Activated naive CD4-positive, alpha-beta T cell treated with anti-CD3 and anti-CD28 coated beads for 36 hours (primary cell): ENCODE data around the gene NOX1. TPM values are rescaled to one million over a fixed set of nuclear protein-coding genes. Genes with fewer than 3 reads are reported as not detected.
"Not testable (repeated sequence)": the region's sequence is repeated elsewhere in the genome, so short reads cannot be mapped to it uniquely, and the experiment has no call there.

Source experiments
- CTCF ChIA-PET: fragments of 350-600 bp; sonication (Branson Sonifier 250); formaldehyde crosslinking; loops from one replicate; lab custom pipeline; 2021; ENCODE audit warnings: antibody characterized with exemption; lab: Charles Lee
- DNase-seq: peaks from one replicate; pipeline ENCODE4 v3.0.0-alpha.2; 2020
- H3K27ac Mint-ChIP-seq: one replicate; pipeline ENCODE4 v1.8.0; 2021; ENCODE audit warnings: mild to moderate bottlenecking, mixed read lengths
- H3K27me3 Mint-ChIP-seq: one replicate; pipeline ENCODE4 v1.8.0; 2021; ENCODE audit warnings: low read depth, mixed read lengths
- H3K36me3 Mint-ChIP-seq: one replicate; pipeline ENCODE4 v1.8.0; 2021; ENCODE audit warnings: low read depth, mixed read lengths
- H3K4me1 Mint-ChIP-seq: one replicate; pipeline ENCODE4 v1.8.0; 2021; ENCODE audit warnings: low read depth, mixed read lengths
- H3K4me3 Mint-ChIP-seq: one replicate; pipeline ENCODE4 v1.8.0; 2021; ENCODE audit warnings: mild to moderate bottlenecking, moderate library complexity, mixed read lengths
- H3K9me3 Mint-ChIP-seq: one replicate; pipeline ENCODE4 v1.8.0; 2021; ENCODE audit warnings: mixed read lengths
- intact Hi-C: fragments of 100-400 bp; cut with micrococcal nuclease; formaldehyde crosslinking; loops from one replicate; pipeline ENCODE4 v1.15.1; 2023
- total RNA-seq, 2 experiments: library from RNA; stranded (reverse); gene quantifications; one replicate each; pipeline ENCODE4 v1.2.3, GENCODE V29; 2021

The NOX1 gene
- total RNA-seq, 2 experiments from 2014 or later = not detected

DNA sequence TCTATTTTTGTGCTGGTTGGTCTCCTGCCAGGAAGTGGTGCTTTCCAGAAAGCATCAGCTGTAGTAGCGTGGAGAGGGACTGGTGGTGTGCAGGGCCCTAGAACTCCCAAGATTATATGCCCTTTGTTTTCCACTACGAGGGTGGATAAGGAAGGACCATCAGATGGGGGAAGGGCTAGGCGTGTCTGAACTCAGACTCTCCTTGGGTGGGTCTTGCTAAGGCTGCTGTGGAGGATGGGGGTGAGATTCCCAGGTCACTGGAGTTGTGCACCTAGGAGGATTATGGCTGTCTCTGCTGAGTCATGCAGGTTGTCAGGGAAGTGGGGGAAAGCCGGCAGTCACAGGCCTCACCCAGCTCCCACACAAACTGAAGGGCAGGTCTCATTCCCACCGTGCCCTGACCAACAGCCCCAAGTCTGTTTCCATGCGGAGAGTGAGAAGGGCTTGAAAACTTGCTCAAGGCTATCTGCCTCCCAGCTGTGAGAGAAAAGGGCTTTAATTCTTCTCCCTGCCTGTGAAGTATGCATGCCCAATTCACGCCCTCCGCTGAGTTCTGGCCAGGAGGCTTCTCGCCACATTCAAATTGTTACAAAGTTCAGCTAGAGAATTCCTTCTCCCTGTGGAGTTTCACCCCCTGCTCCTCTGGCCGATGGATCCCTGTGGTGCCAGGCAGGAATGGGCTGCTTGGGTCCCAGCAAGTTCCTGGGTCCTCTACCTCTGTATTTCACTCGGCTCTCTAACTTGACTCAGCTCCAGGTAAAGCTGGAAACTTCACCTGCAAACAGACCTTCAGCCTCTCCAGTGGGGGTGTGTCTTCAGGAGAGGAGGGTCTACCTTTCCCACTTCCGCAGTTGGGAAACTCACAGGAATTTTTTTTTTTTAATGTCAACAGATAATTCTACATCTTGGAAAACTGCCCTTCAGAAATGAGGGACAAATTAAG lies 61.7 kb downstream of the NOX1 start:
- Mint-ChIP-seq H3K36me3 (no peaks in the 10 kb centered on the region), H3K4me1 (no peaks in the 10 kb centered on the region), H3K27ac (no peak overlapping the region), H3K27me3 (peaks cover 16% of the 10 kb centered on the region), H3K9me3 (peaks cover 7% of the 10 kb centered on the region), H3K4me3 (no peak overlapping the region)
- intact Hi-C loops = no loop called here
- CTCF ChIA-PET = no interaction called here
- DNase-seq = no peak

DNA sequence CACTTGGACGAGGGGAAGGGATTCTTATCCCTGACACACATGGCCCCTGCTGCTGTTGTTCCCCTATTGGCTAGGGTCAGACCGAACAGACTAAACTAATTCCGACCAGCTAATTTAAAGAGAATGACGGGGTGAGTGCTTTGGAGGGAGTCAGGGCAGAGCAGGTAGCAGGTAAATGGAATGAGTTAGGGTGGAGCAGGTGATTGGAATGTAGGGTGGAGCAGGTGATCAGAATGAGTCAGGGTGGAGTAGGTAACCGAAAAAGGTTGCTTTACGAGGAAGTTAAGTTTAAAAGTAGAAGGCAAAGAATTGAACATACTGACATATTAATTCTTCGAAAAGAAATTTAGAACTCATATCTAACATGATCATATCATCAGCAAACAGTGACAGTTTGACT lies 65.9 kb downstream of the NOX1 start:
- CTCF ChIA-PET, H3K4me1 Mint-ChIP-seq, H3K27ac Mint-ChIP-seq, H3K4me3 Mint-ChIP-seq, intact Hi-C loops, H3K36me3 Mint-ChIP-seq, DNase-seq: not testable (repeated sequence)
- Mint-ChIP-seq H3K27me3 (peaks cover 21% of the 10 kb centered on the region), H3K9me3 (peaks cover 13% of the 10 kb centered on the region)

DNA sequence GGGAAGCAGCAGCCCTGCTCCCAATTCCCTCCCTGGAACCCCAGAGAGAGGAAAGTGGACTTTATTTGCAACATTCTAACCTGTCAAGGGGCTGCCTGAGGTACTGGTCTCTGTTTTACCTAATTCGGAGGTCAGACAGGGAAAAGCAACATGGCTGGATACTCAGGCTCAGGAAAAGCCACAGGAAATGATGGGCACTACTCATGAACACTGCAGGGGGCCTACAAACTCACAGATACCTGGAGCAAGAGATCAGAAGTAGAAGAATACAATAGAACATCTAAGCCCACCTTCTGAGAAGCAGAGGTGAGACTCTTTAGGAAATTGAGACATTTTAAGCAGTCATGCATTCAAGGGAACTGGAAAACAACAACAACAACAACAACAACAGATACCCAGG lies 69.4 kb downstream of the NOX1 start:
- H3K36me3 Mint-ChIP-seq = no peaks in the 10 kb centered on the region
- intact Hi-C loops = no loop called here
- no peaks in the 10 kb centered on the region for H3K4me1 Mint-ChIP-seq
- H3K4me3 Mint-ChIP-seq = no peak overlapping the region
- no peak for DNase-seq
- CTCF ChIA-PET = no interaction called here
- H3K27ac Mint-ChIP-seq = no peak overlapping the region
- peaks cover 13% of the 10 kb centered on the region for H3K9me3 Mint-ChIP-seq
- peaks cover 19% of the 10 kb centered on the region for H3K27me3 Mint-ChIP-seq

DNA sequence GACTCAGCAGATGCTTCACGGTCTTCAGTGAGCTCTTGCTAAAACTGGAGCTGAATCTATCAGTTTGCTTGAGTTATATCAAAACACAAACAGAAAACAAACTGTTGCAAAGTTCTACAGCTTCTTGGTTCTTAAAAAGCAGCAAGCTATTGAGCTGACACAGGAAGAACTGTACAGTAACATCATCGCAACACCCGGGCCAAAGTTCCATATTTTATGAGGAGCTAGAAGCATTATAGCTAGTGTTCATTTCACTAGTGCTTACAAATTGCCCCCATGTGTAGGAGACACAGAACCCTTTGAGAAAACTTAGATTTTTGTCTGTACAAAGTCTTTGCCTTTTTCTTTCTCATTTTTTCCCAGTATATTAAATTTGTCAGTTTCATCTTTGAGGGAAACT lies 71.3 kb downstream of the NOX1 start:
- Mint-ChIP-seq H3K27me3 (peaks cover 11% of the 10 kb centered on the region), H3K4me1 (no peaks in the 10 kb centered on the region), H3K9me3 (peaks cover 6% of the 10 kb centered on the region), H3K27ac (no peak overlapping the region), H3K36me3 (no peaks in the 10 kb centered on the region), H3K4me3 (no peak overlapping the region)
- CTCF ChIA-PET = no interaction called here
- intact Hi-C loops = no loop called here
- no peak for DNase-seq

DNA sequence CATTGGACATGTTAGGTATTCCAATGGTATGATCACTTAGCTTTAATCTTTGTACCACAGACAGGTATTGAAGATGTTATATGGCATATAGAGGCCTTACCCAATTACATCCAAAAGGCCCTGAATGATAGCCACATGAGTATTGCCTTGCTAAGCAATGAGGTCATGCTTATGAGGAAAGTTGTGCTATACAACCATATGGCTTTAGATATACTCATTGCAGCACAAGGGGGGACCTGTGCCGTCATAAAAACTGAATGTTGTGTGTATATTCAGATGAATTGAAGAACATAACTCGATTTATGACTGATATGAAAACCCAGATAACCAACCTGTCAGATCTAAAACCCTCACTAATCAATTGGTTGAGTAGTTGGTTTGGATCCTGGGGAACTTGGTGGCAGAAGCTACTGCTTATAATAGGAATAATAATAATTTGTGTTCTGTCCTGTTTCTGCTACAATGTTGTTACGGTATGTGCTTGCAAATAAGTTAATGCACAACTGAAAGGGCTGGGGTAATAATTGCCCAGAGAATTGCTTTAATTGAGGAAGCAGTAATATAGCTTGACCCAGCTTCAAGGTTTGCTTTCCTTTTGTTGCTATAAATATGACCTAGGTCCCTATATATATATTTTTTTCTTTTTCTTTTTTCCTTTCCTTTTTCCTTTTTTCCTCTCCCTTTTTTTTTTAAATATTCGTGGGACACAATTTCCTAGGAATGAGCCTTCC lies 75.5 kb downstream of the NOX1 start:
- no peak overlapping the region for H3K27ac Mint-ChIP-seq
- H3K27me3 Mint-ChIP-seq = no peaks in the 10 kb centered on the region
- H3K9me3 Mint-ChIP-seq = no peaks in the 10 kb centered on the region
- DNase-seq = no peak
- no peaks in the 10 kb centered on the region for H3K4me1 Mint-ChIP-seq
- H3K36me3 Mint-ChIP-seq = no peaks in the 10 kb centered on the region
- no peak overlapping the region for H3K4me3 Mint-ChIP-seq
- intact Hi-C loops = no loop called here
- CTCF ChIA-PET = no interaction called here

DNA sequence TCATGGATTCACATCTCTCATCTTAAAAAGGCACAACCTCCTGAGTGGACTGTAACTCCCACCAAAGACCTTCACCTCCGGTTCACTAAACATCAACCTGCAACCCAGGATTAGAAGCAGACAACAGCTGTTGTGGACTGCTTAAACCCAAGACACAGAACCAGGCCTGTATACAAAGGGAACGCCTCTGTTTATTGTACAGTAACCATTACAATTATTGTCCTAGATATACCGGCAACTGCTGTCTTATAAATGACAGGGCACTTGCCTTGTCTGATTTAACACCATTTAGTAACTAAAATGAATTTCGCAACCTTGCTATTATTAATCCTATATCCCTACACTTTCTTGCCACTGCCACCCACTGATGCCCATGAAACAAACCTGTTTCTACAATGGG lies 76.8 kb downstream of the NOX1 start:
- Mint-ChIP-seq H3K27me3 (no peaks in the 10 kb centered on the region), H3K4me1 (no peaks in the 10 kb centered on the region), H3K27ac (no peak overlapping the region), H3K9me3 (no peaks in the 10 kb centered on the region), H3K36me3 (no peaks in the 10 kb centered on the region), H3K4me3 (no peak overlapping the region)
- intact Hi-C loops = no loop called here
- no peak for DNase-seq
- CTCF ChIA-PET = no interaction called here

DNA sequence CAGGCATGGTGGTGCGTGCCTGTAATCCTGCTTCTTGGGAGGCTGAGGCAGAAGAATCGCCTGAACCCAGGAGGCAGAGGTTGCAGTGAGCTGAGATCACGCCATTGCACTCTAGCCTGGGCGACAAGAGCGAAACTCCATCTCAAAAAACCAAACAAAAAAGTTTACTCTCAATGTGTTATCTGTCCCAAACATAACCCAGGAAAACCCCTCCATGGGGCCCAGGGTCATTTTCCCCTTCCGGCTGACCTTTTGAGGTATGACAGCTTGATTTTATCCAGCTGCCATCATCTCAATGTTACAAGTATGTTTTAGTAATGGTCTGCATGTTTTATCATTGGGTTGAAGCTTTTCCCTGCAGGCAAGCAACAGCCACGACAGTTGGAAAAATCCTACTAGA lies 77.8 kb downstream of the NOX1 start:
- intact Hi-C loops, CTCF ChIA-PET, H3K9me3 Mint-ChIP-seq, DNase-seq, H3K27me3 Mint-ChIP-seq, H3K4me1 Mint-ChIP-seq, H3K27ac Mint-ChIP-seq, H3K4me3 Mint-ChIP-seq, H3K36me3 Mint-ChIP-seq: not testable (repeated sequence)

Other genes starting within 250 kb of the NOX1 start
- under 1 TPM; 0.42 to 0.57 TPM for gene TSPAN6, start 237.6 kb downstream of the NOX1 start, total RNA-seq
- gene SRPX2, start 230.2 kb downstream of the NOX1 start, total RNA-seq = not detected
- not detected for gene SYTL4, start 142.2 kb downstream of the NOX1 start, total RNA-seq
- gene CSTF2, start 54.0 kb downstream of the NOX1 start, total RNA-seq = 10 to 100 TPM; 44.3 to 46.8 TPM
- gene XKRX, start 54.6 kb upstream of the NOX1 start, total RNA-seq = under 1 TPM; 0.64 to 0.72 TPM
- gene ARL13A, start 95.3 kb upstream of the NOX1 start, total RNA-seq = not detected
- gene TRMT2B, start 177.8 kb upstream of the NOX1 start, total RNA-seq = 10 to 100 TPM; 20.2 to 22.2 TPM
- not detected for gene TMEM35A, start 204.5 kb upstream of the NOX1 start, total RNA-seq
- 10 to 100 TPM; 19.1 to 20.4 TPM for gene CENPI, start 223.8 kb upstream of the NOX1 start, total RNA-seq